HG03457 (cell line): ENCODE results near the gene MALL.
"Not testable (repeated sequence)": the region's sequence is repeated elsewhere in the genome, so short reads cannot be mapped to it uniquely, and the experiment has no call there.

Experiments
- ATAC-seq: cut with Tn5 transposase; IDR thresholded peaks from one replicate; pipeline ENCODE4 v1.9.1; 2021; ENCODE audit warnings: moderate number of reproducible peaks; ENCODE audit not compliant: unreplicated experiment

MALL gene

GRCh38 chr2:110121052-110121334 lies 5.4 kb upstream of the MALL start:
- ATAC-seq, result no peak

- ATAC-seq, result no peak
These were observed 4.8 kb upstream of the MALL start for GRCh38 chr2:110120171-110121051.

GRCh38 chr2:110116033-110116710 lies 550 bp upstream of the MALL start:
- no peak for ATAC-seq

- no peak for ATAC-seq
These were observed 779 bp downstream of the MALL start for GRCh38 chr2:110114831-110115255.

GRCh38 chr2:110113961-110114591 lies 1.5 kb downstream of the MALL start:
- ATAC-seq, result no peak

- not testable (repeated sequence) for ATAC-seq
These were observed 7.3 kb downstream of the MALL start for GRCh38 chr2:110108291-110108690.

GRCh38 chr2:110107092-110108079 lies 8.2 kb downstream of the MALL start:
- no peak for ATAC-seq

- ATAC-seq, result no peak
These were observed 9.0 kb downstream of the MALL start for GRCh38 chr2:110106642-110107041.

- no peak for ATAC-seq
These were observed 9.8 kb downstream of the MALL start for GRCh38 chr2:110105608-110106467.

- ATAC-seq, result no peak
These were observed 10.4 kb downstream of the MALL start for GRCh38 chr2:110105183-110105582.

- no peak for ATAC-seq
These were observed 11.4 kb downstream of the MALL start for GRCh38 chr2:110104025-110104771.

GRCh38 chr2:110103061-110103961 lies 12.3 kb downstream of the MALL start:
- no peak for ATAC-seq

- no peak for ATAC-seq
These were observed 13.5 kb downstream of the MALL start for GRCh38 chr2:110101901-110102803.

- ATAC-seq, result no peak
These were observed 14.3 kb downstream of the MALL start for GRCh38 chr2:110101280-110101844.

GRCh38 chr2:110100880-110101279 lies 14.7 kb downstream of the MALL start:
- ATAC-seq, result not testable (repeated sequence)

GRCh38 chr2:110100480-110100879 lies 15.1 kb downstream of the MALL start:
- ATAC-seq, result no peak
